Peyer's patch (tissue), 4 donors: ENCODE results near the gene PLEKHA1. TPM values are rescaled to one million over a fixed set of nuclear protein-coding genes. Genes with fewer than 3 reads are reported as not detected.

Experiments used
- DNase-seq, 3 donors: peaks; one replicate each; pipeline ENCODE4 v3.0.0-alpha.2; 2017 to 2019
- H3K27ac ChIP-seq, 4 donors: fragments of 200-600 bp; sonication (generic); one replicate each; pipeline ENCODE4 v1.5.1; 2016 to 2019
- H3K27me3 ChIP-seq, 2 donors: fragments of 200-600 bp; sonication (generic); one replicate each; pipeline ENCODE4 v1.5.1; 2019
- H3K36me3 ChIP-seq, 3 donors: fragments of 200-600 bp; sonication (generic); one replicate each; pipeline ENCODE4 v1.5.1; 2016 to 2019
- H3K4me1 ChIP-seq, 4 donors: fragments of 200-600 bp; sonication (generic); one replicate each; pipeline ENCODE4 v1.5.1; 2016 to 2019
- H3K4me3 ChIP-seq, 4 donors: fragments of 200-600 bp; sonication (generic); 1 replicate in 3 of 4; 2 replicates in 1 of 4; pipeline ENCODE4 v1.5.1; 2016 to 2019; ENCODE audit warnings: mild to moderate bottlenecking in 1 of 4
- H3K9me3 ChIP-seq, 4 donors: fragments of 200-600 bp; sonication (generic); one replicate each; pipeline ENCODE4 v1.5.1; 2016 to 2019; ENCODE audit warnings: mild to moderate bottlenecking in 1 of 4
- POLR2A ChIP-seq, 2 donors: fragments of 450-650 bp; IDR thresholded peaks; one replicate each; pipeline ENCODE4 v1.5.1; 2017; ENCODE audit warnings: antibody characterized with exemption in 2 of 2, mild to moderate bottlenecking in 2 of 2, moderate library complexity in 2 of 2
- total RNA-seq, 4 donors: library from RNA; depleted of rRNA; stranded (reverse); fragments of >200 nt; gene quantifications; one replicate each; pipeline ENCODE4 v1.1.0, GENCODE V29; 2016
- TF ChIP-seq, protein P1 (sequence below), 6 experiments: fragments of 450-650 bp in 4 of 6; fragments of 200-600 bp in 2 of 6; sonication (generic) in 1 of 6; IDR thresholded peaks; one replicate each; pipeline ENCODE4 v1.5.1; 2017 to 2019; ENCODE audit warnings: antibody characterized with exemption in 6 of 6, mild to moderate bottlenecking in 3 of 6, moderate library complexity in 1 of 6

The PLEKHA1 gene
- total RNA-seq = 10 to 100 TPM; 15.7 to 62.0 (median 43.9) TPM

DNA sequence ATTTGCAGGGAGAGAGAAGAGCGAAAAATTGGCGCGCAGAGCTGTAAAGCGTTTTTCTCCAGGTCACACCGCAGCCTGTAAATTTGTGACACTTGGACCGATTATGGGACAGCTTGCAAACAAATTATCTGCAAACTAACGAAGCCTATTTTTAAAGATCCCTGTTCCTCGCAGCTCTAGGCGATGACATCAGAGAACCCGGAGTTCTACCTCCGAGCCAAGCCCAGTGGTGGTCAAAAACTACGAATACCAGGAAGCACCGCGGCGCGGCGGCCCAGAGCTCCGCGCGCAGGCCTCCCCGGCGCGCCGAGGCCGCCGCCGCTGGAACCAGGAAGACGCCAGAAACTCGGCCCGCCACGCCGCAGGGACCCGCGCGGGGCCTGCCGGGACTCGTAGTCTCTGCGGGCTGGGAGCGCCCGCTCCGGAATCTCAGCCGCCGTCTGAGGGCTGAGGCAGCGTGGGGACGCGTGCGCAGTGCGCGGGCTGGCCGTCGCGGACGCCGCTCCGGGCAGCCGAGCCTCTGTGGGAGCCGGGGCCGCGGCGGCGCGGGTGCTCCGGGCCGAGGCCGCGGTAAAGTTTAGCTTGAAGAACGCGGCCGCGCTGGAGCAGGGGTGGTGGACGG, at the start of gene PLEKHA1:
PLEKHA1 (plus strand) TSS at position 472 of the 622 bp plus-strand sequence. CDS start 18,493 bp downstream, outside the sequence.
- H3K27me3 ChIP-seq = no peaks in the 10 kb centered on the region
- TF ChIP-seq, protein P1, sequence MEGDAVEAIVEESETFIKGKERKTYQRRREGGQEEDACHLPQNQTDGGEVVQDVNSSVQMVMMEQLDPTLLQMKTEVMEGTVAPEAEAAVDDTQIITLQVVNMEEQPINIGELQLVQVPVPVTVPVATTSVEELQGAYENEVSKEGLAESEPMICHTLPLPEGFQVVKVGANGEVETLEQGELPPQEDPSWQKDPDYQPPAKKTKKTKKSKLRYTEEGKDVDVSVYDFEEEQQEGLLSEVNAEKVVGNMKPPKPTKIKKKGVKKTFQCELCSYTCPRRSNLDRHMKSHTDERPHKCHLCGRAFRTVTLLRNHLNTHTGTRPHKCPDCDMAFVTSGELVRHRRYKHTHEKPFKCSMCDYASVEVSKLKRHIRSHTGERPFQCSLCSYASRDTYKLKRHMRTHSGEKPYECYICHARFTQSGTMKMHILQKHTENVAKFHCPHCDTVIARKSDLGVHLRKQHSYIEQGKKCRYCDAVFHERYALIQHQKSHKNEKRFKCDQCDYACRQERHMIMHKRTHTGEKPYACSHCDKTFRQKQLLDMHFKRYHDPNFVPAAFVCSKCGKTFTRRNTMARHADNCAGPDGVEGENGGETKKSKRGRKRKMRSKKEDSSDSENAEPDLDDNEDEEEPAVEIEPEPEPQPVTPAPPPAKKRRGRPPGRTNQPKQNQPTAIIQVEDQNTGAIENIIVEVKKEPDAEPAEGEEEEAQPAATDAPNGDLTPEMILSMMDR (IDR thresholded peaks at IDR 0.05) = peak in 1 of 6 experiments; percentile 27
- peak; percentile 64 to 90 for TF ChIP-seq POLR2A (IDR thresholded peaks at IDR 0.05)
- DNase-seq = peak; percentile 87 to 98 (median 97)
- H3K27ac ChIP-seq = peak within 1 kb of the TSS; percentile 93 to 100 (median 96)
- peak within 1 kb of the TSS; percentile 81 to 99 (median 88) for H3K4me3 ChIP-seq
- no peaks in the 10 kb centered on the region for H3K36me3 ChIP-seq
- peaks cover 0 to 18% (median 1%) of the 10 kb centered on the region in 4 donors for H3K4me1 ChIP-seq
- no peaks in the 10 kb centered on the region for H3K9me3 ChIP-seq

DNA sequence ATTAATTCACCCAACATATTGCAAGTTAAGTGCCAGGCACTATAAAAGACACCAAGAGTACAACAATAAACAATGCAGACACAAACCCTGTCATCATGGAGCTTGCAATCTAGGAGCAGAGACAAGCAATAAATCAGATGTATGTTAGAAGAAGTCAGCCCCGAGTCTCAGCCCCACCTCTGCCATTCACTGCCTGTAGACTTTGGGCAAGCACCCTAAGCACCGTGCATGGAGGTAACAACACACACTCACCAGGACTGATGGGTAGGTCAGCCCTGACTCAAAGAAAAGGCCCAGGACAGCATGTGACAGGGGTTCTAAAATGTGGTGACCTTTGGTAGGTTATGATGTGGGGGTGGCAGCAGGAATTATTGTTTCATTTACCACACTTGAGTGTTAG, 49.3 kb upstream of the PLEKHA1 start:
- TF ChIP-seq POLR2A (IDR thresholded peaks at IDR 0.05) = no peak
- TF ChIP-seq, protein P1 (IDR thresholded peaks at IDR 0.05) = no peak
- no peak for DNase-seq

DNA sequence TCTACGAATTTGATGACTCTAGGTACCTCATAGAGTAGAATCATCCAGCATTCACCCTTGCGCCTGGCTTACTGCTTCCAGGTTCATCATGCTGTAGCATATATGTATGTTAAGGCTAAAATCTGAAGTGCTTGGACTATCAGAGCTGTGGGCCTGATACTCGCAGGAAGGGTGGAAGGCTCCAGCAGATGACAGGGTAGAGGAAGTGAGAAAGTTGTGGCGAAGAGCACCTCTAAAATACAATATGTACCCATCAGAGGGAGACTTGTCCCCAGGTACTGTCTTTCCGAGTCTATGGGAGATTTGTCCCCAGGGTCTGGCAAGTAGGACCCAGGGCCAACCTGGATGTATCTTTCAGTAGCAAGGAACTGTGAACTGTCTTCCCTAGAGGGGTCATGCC, 48.1 kb upstream of the PLEKHA1 start:
- TF ChIP-seq, protein P1 (IDR thresholded peaks at IDR 0.05) = no peak
- no peak for TF ChIP-seq POLR2A (IDR thresholded peaks at IDR 0.05)
- H3K9me3 ChIP-seq = no peaks in the 10 kb centered on the region
- H3K4me1 ChIP-seq = no peaks in the 10 kb centered on the region
- H3K27ac ChIP-seq = no peak overlapping the region
- no peak for DNase-seq
- no peak overlapping the region for H3K4me3 ChIP-seq
- H3K36me3 ChIP-seq = no peaks in the 10 kb centered on the region
- H3K27me3 ChIP-seq = no peaks in the 10 kb centered on the region

More for the DNA sequence above, 49.3 kb upstream of the PLEKHA1 start:
- no peak overlapping the region for H3K27ac ChIP-seq
- no peak overlapping the region for H3K4me3 ChIP-seq
- H3K9me3 ChIP-seq = no peaks in the 10 kb centered on the region
- no peaks in the 10 kb centered on the region for H3K36me3 ChIP-seq
- H3K27me3 ChIP-seq = no peaks in the 10 kb centered on the region
- no peaks in the 10 kb centered on the region for H3K4me1 ChIP-seq

DNA sequence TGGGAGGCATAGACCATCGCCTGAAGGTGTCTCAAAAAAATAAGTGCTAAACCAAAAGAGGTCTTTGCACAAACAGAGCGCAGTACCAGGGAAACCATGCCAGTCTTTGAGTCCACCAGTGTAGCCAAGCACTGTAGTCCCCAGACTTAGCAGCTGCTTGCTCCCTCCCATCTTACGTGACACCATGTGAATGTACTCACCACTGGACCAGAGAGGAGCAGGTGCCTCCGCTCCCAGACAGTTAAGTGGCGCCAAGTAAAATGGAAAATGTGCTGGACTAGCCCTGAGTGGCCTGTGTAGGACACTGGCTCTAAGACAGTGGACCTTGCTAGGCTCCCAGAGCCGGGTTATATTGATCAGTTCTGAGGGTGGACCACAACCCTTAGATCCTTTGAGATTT, 47.7 kb upstream of the PLEKHA1 start:
- H3K4me1 ChIP-seq = no peaks in the 10 kb centered on the region
- H3K36me3 ChIP-seq = no peaks in the 10 kb centered on the region
- H3K27ac ChIP-seq = no peak overlapping the region
- TF ChIP-seq, protein P1 (IDR thresholded peaks at IDR 0.05) = no peak
- TF ChIP-seq POLR2A (IDR thresholded peaks at IDR 0.05) = no peak
- DNase-seq = no peak
- H3K27me3 ChIP-seq = no peaks in the 10 kb centered on the region
- no peak overlapping the region for H3K4me3 ChIP-seq
- H3K9me3 ChIP-seq = no peaks in the 10 kb centered on the region

DNA sequence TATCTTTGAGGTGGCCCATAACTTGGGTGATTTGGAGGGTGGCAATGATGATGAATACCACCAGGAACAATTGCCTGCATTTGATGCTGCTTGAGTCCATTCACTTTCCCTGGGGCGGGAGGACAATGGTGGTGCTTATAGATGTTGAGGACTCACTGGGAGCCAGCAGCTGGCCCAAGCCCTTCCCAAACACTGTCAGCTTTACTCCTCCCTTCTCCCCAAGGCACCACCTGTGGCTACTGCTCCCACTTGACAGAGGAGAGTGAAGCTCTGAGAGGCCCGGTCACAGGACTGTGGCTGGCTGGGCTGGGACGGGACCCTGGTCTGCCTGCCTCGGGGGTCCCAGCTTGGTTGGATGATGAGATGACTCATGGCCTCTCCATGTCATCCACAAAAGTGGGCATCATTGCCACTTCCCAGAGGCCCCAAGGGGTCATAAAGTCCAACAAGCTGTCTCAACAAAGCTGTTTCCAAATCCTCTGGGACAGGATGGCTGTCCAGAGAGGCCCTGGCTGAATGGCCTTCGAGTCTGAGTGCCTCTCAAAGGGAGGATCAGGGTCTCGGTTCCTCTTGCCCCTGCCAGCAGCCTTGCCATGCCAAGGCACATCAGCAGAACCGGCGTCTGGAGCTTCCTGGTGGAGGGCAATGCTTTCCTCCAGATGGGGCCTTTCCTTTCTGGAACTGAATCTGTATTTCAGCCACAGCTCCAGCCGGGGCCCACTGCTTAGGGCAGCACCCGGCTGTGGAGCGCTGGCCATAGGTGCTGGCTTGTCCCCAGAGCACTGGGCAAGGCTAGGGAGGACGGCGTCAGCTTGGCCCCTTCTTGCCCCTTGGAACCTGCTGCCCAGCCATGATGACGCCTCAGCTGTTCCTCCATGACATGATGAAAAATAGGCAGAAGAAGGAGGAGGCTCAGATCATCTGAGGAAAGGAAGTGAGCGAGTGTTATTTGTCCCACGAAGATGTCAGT, 47.0 kb upstream of the PLEKHA1 start:
- no peaks in the 10 kb centered on the region for H3K9me3 ChIP-seq
- DNase-seq = no peak
- no peaks in the 10 kb centered on the region for H3K27me3 ChIP-seq
- peak overlapping the region in 1 of 4 donors; percentile 35 for H3K27ac ChIP-seq
- no peaks in the 10 kb centered on the region for H3K4me1 ChIP-seq
- TF ChIP-seq POLR2A (IDR thresholded peaks at IDR 0.05) = no peak
- TF ChIP-seq, protein P1 (IDR thresholded peaks at IDR 0.05) = no peak
- H3K36me3 ChIP-seq = no peaks in the 10 kb centered on the region
- H3K4me3 ChIP-seq = no peak overlapping the region
